Mesenteric fat pad (tissue), 1 donor: ENCODE measurements around the gene ZNF385D. TPM values are rescaled to one million over a fixed set of nuclear protein-coding genes. Genes with fewer than 3 reads are reported as not detected.

Source experiments
- DNase-seq: peaks from one replicate; pipeline ENCODE4 v3.0.0-alpha.2; 2020; ENCODE audit warnings: low spot score
- total RNA-seq: library from RNA; stranded (reverse); fragmentation: NEBNext Ultra II Directional; extraction: Animal tissue kit (Norgen Biotek cat#: 25700); gene quantifications from one replicate; pipeline ENCODE4 v1.2.1, GENCODE V29; 2021
- donor health status: DM: yes; HTN: yes; CAD: no.

The ZNF385D gene
- total RNA-seq, 1 donor from 2014 or later, result 18.5 TPM

GRCh38 chr3:21673393-21673792 is 77.6 kb downstream of the ZNF385D start:
- DNase-seq, result no peak

- DNase-seq, result no peak
Observed at GRCh38 chr3:21672303-21672702, 78.7 kb downstream of the ZNF385D start.

- no peak for DNase-seq
Observed at GRCh38 chr3:21670386-21670785, 80.6 kb downstream of the ZNF385D start.

GRCh38 chr3:21668012-21668411 is 83.0 kb downstream of the ZNF385D start:
- no peak for DNase-seq

GRCh38 chr3:21665444-21666100 is 85.4 kb downstream of the ZNF385D start:
- DNase-seq, result no peak

GRCh38 chr3:21664996-21665395 is 86.0 kb downstream of the ZNF385D start:
- DNase-seq, result no peak

GRCh38 chr3:21662403-21662802 is 88.6 kb downstream of the ZNF385D start:
- no peak for DNase-seq

- DNase-seq, result no peak
Observed at GRCh38 chr3:21654662-21655061, 96.3 kb downstream of the ZNF385D start.

- no peak for DNase-seq
Observed at GRCh38 chr3:21654241-21654640, 96.8 kb downstream of the ZNF385D start.

- DNase-seq, result no peak
Observed at GRCh38 chr3:21649519-21649918, 101.5 kb downstream of the ZNF385D start.

- DNase-seq, result no peak
Observed at GRCh38 chr3:21647961-21648360, 103.0 kb downstream of the ZNF385D start.

GRCh38 chr3:21645121-21645897 is 105.7 kb downstream of the ZNF385D start:
- DNase-seq, result no peak

GRCh38 chr3:21644268-21644667 is 106.7 kb downstream of the ZNF385D start:
- DNase-seq, result no peak

- no peak for DNase-seq
Observed at GRCh38 chr3:21643752-21644151, 107.3 kb downstream of the ZNF385D start.

- DNase-seq, result no peak
Observed at GRCh38 chr3:21642433-21642832, 108.6 kb downstream of the ZNF385D start.

- no peak for DNase-seq
Observed at GRCh38 chr3:21641959-21642358, 109.1 kb downstream of the ZNF385D start.

GRCh38 chr3:21638488-21638887 is 112.5 kb downstream of the ZNF385D start:
- DNase-seq, result no peak

GRCh38 chr3:21634112-21634511 is 116.9 kb downstream of the ZNF385D start:
- no peak for DNase-seq

- no peak for DNase-seq
Observed at GRCh38 chr3:21624524-21624923, 126.5 kb downstream of the ZNF385D start.

- DNase-seq, result no peak
Observed at GRCh38 chr3:21621181-21621651, 129.8 kb downstream of the ZNF385D start.

GRCh38 chr3:21620511-21621155 is 130.4 kb downstream of the ZNF385D start:
- DNase-seq, result no peak

- no peak for DNase-seq
Observed at GRCh38 chr3:21618695-21619094, 132.3 kb downstream of the ZNF385D start.
